Prostate gland (tissue), 2 donors: ENCODE results near the gene COX6A1. TPM values are rescaled to one million over a fixed set of nuclear protein-coding genes. Genes with fewer than 3 reads are reported as not detected.

Experiments used
- DNase-seq: peaks from one replicate; pipeline ENCODE4 v3.0.0-alpha.2; 2019; ENCODE audit warnings: low spot score
- H3K27ac ChIP-seq, 2 donors: fragments of 200-600 bp; sonication (generic); 2 replicates each; pipeline ENCODE4 v1.5.1; 2017 to 2019
- H3K27me3 ChIP-seq: fragments of 200-600 bp; sonication (generic); replicated peaks from 2 replicates; pipeline ENCODE4 v1.5.1; 2019; ENCODE audit not compliant: insufficient read depth
- H3K36me3 ChIP-seq, 2 donors: fragments of 200-600 bp; sonication (generic); 1 replicate in 1 of 2; 2 replicates in 1 of 2; pipeline versions ENCODE4 v1.5.1 to v1.8.1; 2017 to 2019
- H3K4me1 ChIP-seq: fragments of 200-600 bp; sonication (generic); replicated peaks from 2 replicates; pipeline ENCODE4 v1.5.1; 2019
- H3K4me3 ChIP-seq, 2 donors: fragments of 200-600 bp; sonication (generic); 2 replicates each; pipeline ENCODE4 v1.5.1; 2017 to 2019
- H3K9me3 ChIP-seq: fragments of 200-600 bp; sonication (generic); 2 replicates; pipeline ENCODE4 v1.5.1; 2017
- POLR2A ChIP-seq: fragments of 450-650 bp; IDR thresholded peaks from one replicate; pipeline ENCODE4 v1.6.1; 2016; ENCODE audit warnings: antibody characterized with exemption, mild to moderate bottlenecking
- POLR2AphosphoS5 ChIP-seq: sonication (generic); formaldehyde crosslinking; IDR thresholded peaks from one replicate; pipeline ENCODE4 v1.6.1; 2017; ENCODE audit warnings: antibody characterized with exemption
- WGBS: methylation state at CpG from one replicate; pipeline ENCODE4 v1.1.5; 2018; 5-methylcytosine and 5-hydroxymethylcytosine counted together
- intact Hi-C: fragments of 100-400 bp; cut with DNase I; formaldehyde crosslinking; loops from one replicate; pipeline ENCODE4 v1.14.2; 2022
- total RNA-seq, 2 donors: library from RNA; depleted of rRNA; stranded (reverse); fragments of >200 nt; gene quantifications; one replicate each; pipeline ENCODE4 v1.1.0, GENCODE V29; 2016
- TF ChIP-seq, protein P1 (sequence below), 4 experiments: fragments of 200-600 bp in 2 of 4; fragments of 450-650 bp in 2 of 4; sonication (generic) in 2 of 4; IDR thresholded peaks; 1 replicate in 3 of 4; 2 replicates in 1 of 4; pipeline ENCODE4 v1.5.1; 2016 to 2019; ENCODE audit warnings: antibody characterized with exemption in 4 of 4, mild to moderate bottlenecking in 2 of 4, moderate library complexity in 2 of 4

Gene COX6A1
- total RNA-seq, 2 donors from 2014 or later, result 616 to 965 TPM

DNA sequence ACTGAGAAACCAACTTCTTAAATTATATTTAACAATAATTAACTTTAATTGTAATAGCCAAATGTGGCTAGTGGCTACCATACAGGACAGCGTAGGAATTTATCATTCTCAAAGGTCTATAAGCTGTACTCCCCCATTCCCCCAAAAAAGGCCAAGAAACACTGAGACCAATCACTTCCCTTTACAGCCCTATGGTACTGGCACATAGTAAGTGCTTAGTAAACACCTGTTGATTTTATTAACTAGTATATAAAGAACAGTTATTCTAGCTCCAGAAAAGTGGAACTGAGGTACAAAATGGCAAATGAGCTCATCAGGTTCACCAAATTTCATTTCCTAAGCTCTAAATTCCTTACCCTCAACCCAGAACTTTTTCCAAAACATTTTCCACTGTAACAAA lies 37.7 kb downstream of the COX6A1 start:
- TF ChIP-seq POLR2AphosphoS5, result no peak
- TF ChIP-seq, protein P1, sequence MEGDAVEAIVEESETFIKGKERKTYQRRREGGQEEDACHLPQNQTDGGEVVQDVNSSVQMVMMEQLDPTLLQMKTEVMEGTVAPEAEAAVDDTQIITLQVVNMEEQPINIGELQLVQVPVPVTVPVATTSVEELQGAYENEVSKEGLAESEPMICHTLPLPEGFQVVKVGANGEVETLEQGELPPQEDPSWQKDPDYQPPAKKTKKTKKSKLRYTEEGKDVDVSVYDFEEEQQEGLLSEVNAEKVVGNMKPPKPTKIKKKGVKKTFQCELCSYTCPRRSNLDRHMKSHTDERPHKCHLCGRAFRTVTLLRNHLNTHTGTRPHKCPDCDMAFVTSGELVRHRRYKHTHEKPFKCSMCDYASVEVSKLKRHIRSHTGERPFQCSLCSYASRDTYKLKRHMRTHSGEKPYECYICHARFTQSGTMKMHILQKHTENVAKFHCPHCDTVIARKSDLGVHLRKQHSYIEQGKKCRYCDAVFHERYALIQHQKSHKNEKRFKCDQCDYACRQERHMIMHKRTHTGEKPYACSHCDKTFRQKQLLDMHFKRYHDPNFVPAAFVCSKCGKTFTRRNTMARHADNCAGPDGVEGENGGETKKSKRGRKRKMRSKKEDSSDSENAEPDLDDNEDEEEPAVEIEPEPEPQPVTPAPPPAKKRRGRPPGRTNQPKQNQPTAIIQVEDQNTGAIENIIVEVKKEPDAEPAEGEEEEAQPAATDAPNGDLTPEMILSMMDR (IDR thresholded peaks at IDR 0.05), result no peak
- TF ChIP-seq POLR2A, result no peak
- DNase-seq, result no peak
- intact Hi-C loops, result no loop called here
- H3K9me3 ChIP-seq, result no peaks in the 10 kb centered on the region
- H3K4me3 ChIP-seq, result no peak overlapping the region
- WGBS, result 100% methylated on average over 1 of the region's 1 CpG
- no peak overlapping the region for H3K27ac ChIP-seq
- H3K4me1 ChIP-seq, result peaks cover 5% of the 10 kb centered on the region
- H3K27me3 ChIP-seq, result no peaks in the 10 kb centered on the region
- no peaks in the 10 kb centered on the region for H3K36me3 ChIP-seq

DNA sequence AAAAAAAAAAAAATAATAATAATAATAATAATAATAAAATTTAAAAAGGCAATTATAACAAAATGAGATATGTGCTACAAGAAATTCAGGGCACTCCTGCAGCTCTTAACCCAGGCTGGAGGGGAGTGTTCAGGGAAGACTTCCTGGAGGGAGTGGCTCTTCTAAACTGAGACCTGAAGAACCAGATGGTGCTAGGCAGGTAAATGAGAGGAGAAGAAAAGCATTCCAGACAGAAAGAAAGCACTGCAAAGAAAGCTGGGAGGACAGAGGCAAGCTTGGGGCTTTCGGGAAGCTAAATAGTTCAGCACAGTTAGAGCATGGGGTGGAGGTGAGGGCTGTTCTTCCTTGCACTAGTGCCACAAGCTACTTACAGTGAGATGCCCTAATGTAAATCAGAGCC lies 41.5 kb downstream of the COX6A1 start:
- TF ChIP-seq POLR2A (no peak), POLR2AphosphoS5 (no peak)
- TF ChIP-seq, protein P1 (IDR thresholded peaks at IDR 0.05), result no peak
- intact Hi-C loops, result no loop called here
- no peaks in the 10 kb centered on the region for H3K4me1 ChIP-seq
- 83% methylated on average over 1 of the region's 1 CpG for WGBS
- no peaks in the 10 kb centered on the region for H3K9me3 ChIP-seq
- no peaks in the 10 kb centered on the region for H3K36me3 ChIP-seq
- no peak overlapping the region for H3K4me3 ChIP-seq
- DNase-seq, result no peak
- H3K27me3 ChIP-seq, result no peaks in the 10 kb centered on the region
- H3K27ac ChIP-seq, result no peak overlapping the region

DNA sequence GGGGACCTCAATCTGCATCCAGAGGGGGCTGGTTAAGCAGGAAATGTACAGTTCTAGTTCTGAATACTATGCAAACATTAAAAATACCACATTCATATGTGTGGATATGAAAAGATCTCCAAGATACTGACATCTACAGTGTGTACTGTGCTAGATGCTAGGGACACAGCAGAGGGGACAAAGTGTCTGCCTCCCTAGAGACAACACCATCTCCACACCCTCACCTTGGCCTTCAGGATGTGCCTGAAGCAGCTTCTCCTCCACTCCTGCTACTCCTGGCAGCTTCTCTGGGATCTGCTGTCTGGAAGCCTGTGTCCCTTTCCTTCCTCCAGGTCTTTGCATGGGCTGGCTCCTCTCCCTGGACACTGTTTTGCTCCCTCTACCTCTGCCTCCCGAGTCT lies 42.3 kb downstream of the COX6A1 start:
- intact Hi-C loops, result no loop called here
- no peak for DNase-seq
- Histone ChIP-seq H3K27ac (no peak overlapping the region), H3K9me3 (no peaks in the 10 kb centered on the region), H3K36me3 (no peaks in the 10 kb centered on the region), H3K4me3 (no peak overlapping the region), H3K27me3 (no peaks in the 10 kb centered on the region), H3K4me1 (no peaks in the 10 kb centered on the region)
- TF ChIP-seq POLR2AphosphoS5 (no peak), POLR2A (no peak)
- TF ChIP-seq, protein P1 (IDR thresholded peaks at IDR 0.05), result no peak
- WGBS, result 65% methylated on average over 1 of the region's 1 CpG

DNA sequence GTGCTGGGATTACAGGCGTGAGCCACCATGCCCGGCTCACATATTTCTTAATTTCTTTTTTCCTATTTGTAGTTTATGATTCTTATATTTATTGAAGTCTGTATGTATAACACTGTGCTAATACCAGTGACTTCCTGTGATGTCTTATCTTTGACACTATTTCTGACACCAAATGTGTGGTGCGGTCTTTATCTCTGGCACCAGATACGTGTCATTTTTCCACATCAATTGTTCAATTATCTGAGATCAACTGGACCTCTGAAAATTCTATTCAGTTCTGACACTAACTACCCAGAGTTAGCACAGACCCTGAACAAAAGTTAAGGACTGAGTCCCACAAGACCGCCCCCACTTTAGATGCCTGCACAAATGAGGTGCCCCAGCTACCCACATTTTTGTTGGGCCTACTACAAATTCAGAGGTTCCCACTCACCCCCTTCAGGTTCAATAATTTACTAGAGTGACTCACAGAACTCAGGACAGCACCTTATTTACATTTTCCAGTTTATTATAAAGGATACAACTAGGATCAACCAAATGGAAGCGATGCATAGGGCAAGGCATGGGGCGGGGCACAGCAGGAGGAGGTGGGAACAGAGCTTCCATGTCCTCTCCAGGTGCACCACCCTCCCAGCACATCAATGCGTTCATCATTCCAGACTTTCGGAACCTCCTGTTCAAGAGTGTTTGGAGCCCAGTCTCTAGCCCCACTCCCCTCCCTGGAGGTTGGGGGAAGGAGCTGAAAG lies 43.3 kb downstream of the COX6A1 start:
- Histone ChIP-seq H3K9me3 (no peaks in the 10 kb centered on the region), H3K4me1 (no peaks in the 10 kb centered on the region), H3K27me3 (no peaks in the 10 kb centered on the region), H3K4me3 (no peak overlapping the region), H3K27ac (no peak overlapping the region), H3K36me3 (no peaks in the 10 kb centered on the region)
- TF ChIP-seq, protein P1 (IDR thresholded peaks at IDR 0.05), result no peak
- no peak for TF ChIP-seq POLR2AphosphoS5
- TF ChIP-seq POLR2A, result no peak
- DNase-seq, result no peak
- intact Hi-C loops, result no loop called here
- WGBS, result 92% methylated on average over 9 of the region's 9 CpGs

DNA sequence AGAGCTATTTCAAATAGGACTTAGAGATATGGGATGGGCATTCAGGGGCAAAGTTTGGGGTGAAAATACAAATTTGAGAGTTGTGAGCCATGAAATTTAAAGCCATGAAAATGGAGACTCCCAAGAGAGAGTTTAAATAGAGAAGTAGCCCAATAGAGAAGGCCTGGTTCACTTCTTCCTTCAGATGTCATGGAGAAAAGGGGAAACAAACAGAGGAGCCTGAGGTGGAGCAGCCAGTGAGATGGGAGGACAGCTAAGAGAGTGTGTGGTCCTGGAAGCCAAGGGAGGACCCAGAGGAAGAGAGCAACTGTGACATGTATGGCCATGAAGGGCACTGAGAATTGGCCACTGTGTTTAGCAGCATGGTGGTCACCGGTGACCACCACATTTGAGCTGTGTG lies 45.7 kb downstream of the COX6A1 start:
- no peaks in the 10 kb centered on the region for H3K36me3 ChIP-seq
- WGBS, result 95% methylated on average over 1 of the region's 1 CpG
- no peaks in the 10 kb centered on the region for H3K27me3 ChIP-seq
- H3K9me3 ChIP-seq, result no peaks in the 10 kb centered on the region
- no peak overlapping the region for H3K27ac ChIP-seq
- no peak overlapping the region for H3K4me3 ChIP-seq
- DNase-seq, result no peak
- H3K4me1 ChIP-seq, result no peaks in the 10 kb centered on the region
- intact Hi-C loops, result no loop called here
- TF ChIP-seq POLR2AphosphoS5 (no peak), POLR2A (no peak)
- TF ChIP-seq, protein P1 (IDR thresholded peaks at IDR 0.05), result no peak
